GM19240 (cell line): ENCODE data around the gene SRP9.
A peak's percentile ranks its signal among the peaks of the same experiment; 100 is the strongest.
"Not testable (repeated sequence)": the region's sequence is repeated elsewhere in the genome, so short reads cannot be mapped to it uniquely, and the experiment has no call there.

ENCODE experiments used
- DNase-seq: peaks from one replicate; pipeline ENCODE4 v3.0.0; 2011; ENCODE audit warnings: low spot score; ENCODE audit not compliant: insufficient read length

Gene SRP9

DNA sequence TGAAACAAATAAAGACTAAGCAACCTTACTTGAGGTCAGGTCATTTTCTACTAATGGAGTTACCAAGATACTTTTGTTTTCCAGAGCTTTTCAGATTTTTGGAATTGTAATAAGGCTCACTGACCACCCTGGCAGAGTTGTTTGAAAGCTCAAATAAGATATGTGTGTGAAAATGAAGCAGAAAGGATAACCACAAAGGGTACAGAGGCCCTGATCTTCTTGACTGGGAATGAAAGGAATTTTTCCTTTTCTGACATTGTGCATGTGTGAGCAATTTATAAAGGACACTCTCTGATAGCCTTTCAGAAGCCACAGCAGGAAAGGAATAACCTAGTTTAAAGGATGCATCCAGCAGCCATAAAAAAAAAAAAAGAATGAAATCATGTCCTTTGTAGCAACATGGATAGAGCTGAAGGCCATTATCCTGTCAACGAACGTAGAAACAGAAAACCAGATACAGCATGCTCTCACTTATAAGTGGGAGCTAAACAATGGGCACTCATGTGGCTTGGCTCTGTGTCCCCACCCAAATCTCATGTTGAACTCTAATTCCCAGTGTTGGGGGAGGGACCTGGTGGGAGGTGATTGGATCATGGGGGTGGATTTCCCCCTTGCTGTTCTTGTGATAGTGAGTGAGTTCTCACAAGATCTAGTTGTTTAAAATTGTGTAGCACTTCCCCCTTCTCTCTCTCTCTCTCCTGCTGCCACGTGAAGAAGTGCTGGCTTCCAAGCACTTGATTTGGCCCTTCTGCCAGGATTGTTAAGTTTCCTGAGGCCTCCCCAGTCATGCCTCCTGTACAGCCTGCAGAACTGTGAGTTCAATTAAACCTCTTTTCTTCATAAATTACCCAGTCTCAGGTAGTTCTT is 3.1 kb upstream of the SRP9 start:
- DNase-seq, result no peak

DNA sequence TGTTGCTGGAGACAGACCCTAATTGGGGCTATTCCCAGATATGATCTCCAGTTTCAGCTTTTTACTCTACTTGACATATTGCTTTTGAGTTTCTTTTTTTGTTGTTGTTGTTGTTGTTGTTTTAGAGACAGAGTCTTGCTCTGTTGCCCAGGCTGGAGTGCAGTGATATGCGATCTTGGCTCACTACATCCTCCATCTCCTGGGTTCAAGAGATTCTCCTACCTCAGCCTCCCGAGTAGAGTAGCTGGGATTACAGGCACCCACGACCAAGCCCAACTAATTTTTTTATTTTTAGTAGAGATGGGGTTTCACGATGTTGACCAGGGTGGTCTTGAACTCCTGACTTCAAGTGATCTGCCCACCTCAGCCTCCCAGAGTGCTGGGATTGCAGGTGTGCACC is 1.3 kb upstream of the SRP9 start:
- DNase-seq, result no peak

GRCh38 chr1:225777058-225777582 is 506 bp upstream of the SRP9 start:
- DNase-seq, result no peak

DNA sequence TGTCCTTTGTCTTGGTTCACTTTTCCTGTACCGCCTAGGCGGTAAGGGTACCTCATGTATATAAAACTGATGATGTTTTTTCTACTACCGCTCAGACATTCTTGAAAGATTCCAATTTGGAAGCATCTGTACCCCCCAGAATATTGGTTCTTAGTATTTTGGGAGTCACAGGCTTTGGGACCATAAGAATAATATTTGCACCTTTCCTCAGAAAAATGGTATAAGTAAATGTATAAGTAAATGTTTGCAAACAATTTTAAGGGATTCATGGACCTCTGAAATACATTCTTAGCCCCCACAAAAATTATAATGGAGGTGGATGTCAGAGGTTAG is 677 bp downstream of the SRP9 start:
- DNase-seq, result no peak

GRCh38 chr1:225779165-225779564 is 1.5 kb downstream of the SRP9 start:
- DNase-seq, result not testable (repeated sequence)

- no peak for DNase-seq
Observed at GRCh38 chr1:225780134-225780533, 2.5 kb downstream of the SRP9 start.

DNA sequence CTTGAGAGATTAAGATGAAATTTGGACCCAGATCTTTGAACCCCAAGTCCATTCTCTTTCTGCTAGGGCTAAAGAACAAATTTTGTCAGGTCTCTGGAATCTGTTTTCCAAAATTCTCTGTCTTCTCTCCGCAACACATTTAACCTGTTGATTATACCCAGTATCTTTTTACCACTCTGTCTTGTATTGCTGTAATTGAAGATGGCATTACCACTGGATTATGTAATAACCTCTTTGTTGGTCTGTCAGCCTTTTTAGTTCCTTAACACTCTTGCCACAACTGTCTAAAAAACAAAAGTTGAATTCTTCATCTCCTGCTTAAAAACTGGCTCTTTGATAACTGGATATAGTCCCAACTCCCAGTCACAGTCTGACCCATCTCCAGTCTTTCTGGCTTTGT is 3.0 kb downstream of the SRP9 start:
- no peak for DNase-seq

DNA sequence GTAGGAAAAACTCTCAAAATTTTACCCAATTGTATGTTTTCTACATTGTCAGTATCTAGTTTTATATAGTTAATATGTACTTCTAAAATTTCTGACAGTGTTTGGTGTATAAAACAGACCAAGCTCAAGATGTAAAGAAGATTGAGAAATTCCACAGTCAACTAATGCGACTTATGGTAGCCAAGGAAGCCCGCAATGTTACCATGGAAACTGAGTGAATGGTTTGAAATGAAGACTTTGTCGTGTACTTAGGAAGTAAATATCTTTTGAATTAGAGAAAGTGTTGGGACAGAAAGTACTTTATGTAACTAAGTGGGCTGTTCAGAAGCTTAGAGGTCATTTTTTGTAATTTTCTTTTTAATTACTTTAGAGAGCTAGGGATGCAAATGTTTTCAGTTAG is 11.5 kb downstream of the SRP9 start:
- not testable (repeated sequence) for DNase-seq

DNA sequence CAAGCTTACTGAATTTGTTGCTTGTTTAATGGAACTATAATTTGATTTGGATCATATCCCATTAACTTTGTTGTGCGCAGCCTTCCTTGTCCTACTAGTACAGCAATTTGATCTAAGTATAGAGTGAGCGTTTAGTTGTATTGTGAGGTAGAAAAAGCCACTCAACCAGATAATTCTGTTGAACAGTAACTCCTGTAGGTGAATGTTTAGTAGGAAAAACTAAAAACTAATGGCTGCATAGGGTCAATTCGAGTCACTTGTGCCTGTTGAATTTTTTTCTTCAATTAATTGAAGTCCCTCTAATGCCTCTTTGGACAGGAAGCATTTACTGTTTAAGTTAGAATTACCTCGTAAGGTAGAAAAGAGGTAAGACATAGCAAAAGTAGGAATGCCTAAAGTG is 17.3 kb downstream of the SRP9 start:
- no peak for DNase-seq

GRCh38 chr1:225796097-225796496 is 18.5 kb downstream of the SRP9 start:
- DNase-seq, result not testable (repeated sequence)

DNA sequence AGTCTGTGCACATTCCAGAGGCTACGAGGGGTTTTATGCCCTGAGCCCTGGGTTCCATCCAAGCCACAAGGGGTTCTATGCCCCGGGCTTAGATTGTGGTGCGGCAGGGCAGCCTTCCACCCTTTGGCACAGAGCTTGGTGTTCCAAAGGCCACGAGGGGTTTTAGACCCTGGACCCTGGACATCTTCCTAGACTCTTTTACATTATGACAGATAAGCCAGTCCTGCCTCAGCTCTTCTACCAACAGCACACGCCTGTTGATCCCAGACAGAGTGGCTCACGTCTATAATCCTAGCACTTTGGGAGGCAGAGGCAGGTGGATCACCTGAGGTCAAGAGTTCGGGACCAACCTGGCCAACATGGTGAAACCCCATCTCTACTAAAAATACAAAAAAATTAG is 23.5 kb downstream of the SRP9 start:
- DNase-seq, result not testable (repeated sequence)

GRCh38 chr1:225806249-225806648 is 28.6 kb downstream of the SRP9 start:
- DNase-seq, result no peak

GRCh38 chr1:225806736-225807135 is 29.1 kb downstream of the SRP9 start:
- DNase-seq, result not testable (repeated sequence)

GRCh38 chr1:225808136-225808535 is 30.5 kb downstream of the SRP9 start:
- no peak for DNase-seq

- peak; percentile 88 for DNase-seq
Observed at GRCh38 chr1:225809842-225810578, 32.4 kb downstream of the SRP9 start, which contains the start of gene EPHX1. TSS of gene EPHX1 (plus strand) at chr1:225810124. CDS start at chr1:225828730, 18,606 bp downstream.

- DNase-seq, result not testable (repeated sequence)
Observed at GRCh38 chr1:225810579-225811538, 33.2 kb downstream of the SRP9 start.

DNA sequence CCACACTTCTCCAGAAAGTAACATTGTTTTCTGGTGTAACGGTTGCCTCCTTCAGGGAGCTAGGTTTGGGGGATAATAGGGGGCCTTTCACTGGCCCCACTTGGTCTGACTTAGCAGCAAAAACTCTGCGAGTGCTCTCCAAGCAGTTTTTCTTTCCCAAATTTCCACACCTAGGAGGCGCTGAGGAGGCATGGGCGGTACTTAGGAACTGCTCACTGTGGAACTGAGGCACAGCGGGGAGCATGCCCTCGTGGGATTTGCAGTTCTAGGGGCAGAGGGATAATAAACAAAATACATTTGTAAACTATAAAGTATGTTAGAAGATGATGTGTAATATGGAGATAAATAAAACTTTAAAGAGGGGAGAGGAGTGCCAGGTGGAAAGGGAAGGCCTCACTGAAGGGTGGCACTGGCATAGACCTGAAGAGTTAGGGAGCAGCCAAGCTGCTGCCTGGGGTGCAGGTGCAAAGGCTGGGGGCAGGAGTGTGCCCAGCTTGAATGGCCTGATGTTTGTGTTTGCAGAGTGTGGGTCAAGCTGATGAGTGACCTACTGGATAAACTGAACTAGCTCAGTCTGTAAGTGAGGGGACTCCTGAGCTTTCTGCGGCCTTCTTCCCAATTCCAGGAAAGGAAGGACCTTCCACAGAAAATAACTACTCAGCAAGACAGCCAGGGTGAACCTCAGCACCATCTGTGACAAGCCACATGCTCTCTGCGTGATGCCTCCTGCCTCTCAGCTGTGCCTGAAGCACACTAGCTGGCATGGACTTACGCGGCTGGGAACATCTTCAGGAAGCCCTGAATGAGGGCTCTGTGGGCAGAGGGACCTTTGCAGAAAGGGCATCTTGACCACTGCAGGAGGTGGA is 34.2 kb downstream of the SRP9 start:
- DNase-seq, result no peak

- no peak for DNase-seq
Observed at GRCh38 chr1:225812488-225813213, 35.0 kb downstream of the SRP9 start.

DNA sequence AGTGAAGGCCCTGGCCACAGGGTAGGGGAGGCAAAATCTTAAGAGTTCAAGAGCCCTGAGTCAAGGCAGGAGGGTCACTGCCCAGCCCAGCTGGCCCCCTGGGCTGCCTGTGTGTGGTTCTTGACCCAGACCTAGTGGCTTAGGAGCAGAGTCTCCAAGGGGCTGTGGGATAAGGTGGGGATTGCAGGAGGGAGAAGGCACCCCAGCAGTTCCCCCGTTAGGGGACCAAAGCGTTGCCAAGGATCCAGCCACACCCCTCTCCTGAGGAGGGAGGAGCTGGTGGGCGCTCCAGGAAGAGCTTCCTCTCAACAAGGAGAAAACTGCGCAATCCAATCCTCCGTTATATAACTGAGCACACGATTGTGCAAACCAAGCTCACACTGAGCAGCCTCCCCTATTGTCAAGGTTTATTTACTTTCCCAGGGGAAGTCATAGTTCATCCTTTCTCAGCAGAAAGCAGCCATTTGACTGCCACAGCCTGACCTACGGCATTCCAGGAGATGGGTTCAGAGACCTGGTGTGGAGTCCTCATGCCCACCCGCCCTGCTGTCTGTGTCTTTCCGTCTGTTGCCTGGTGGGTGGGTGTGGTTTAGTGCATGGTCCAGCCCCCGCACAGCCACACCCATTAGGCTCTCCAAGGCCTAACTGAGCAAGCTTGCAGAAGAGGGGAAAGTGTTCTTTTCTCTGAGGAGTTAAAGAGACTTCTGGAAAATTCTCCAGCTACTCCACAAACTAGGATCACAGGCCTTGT is 35.8 kb downstream of the SRP9 start:
- no peak for DNase-seq
